HG03045 (cell line): ENCODE results near the gene RAB3B.
"Not testable (repeated sequence)": the region's sequence is repeated elsewhere in the genome, so short reads cannot be mapped to it uniquely, and the experiment has no call there.

ENCODE experiments used
- ATAC-seq: cut with Tn5 transposase; IDR thresholded peaks from one replicate; pipeline ENCODE4 v1.9.1; 2021; ENCODE audit warnings: mild to moderate bottlenecking, moderate library complexity; ENCODE audit not compliant: unreplicated experiment

Gene RAB3B

GRCh38 chr1:51990478-51990965 is at the start of gene RAB3B:
Gene RAB3B (minus strand): TSS chr1:51990700. CDS start chr1:51977117, 13,583 bp downstream.
- no peak for ATAC-seq

- no peak for ATAC-seq
Measured at GRCh38 chr1:52037909-52038308, 47.4 kb upstream of the RAB3B start.

GRCh38 chr1:52037402-52037814 is 46.9 kb upstream of the RAB3B start:
- no peak for ATAC-seq

- no peak for ATAC-seq
Measured at GRCh38 chr1:52034050-52034384, 43.5 kb upstream of the RAB3B start.

- ATAC-seq: peak; percentile 90
Measured at GRCh38 chr1:52033190-52034049, 42.9 kb upstream of the RAB3B start, which contains the start of gene KTI12. Gene KTI12 (minus strand): TSS chr1:52033810. CDS start chr1:52033761, 49 bp downstream.

- no peak for ATAC-seq
Measured at GRCh38 chr1:52032785-52033131, 42.3 kb upstream of the RAB3B start.

- ATAC-seq: no peak
Measured at GRCh38 chr1:52032124-52032784, 41.8 kb upstream of the RAB3B start.

- ATAC-seq: not testable (repeated sequence)
Measured at GRCh38 chr1:52028839-52029238, 38.3 kb upstream of the RAB3B start.

GRCh38 chr1:52028328-52028727 is 37.8 kb upstream of the RAB3B start:
- no peak for ATAC-seq

- ATAC-seq: no peak
Measured at GRCh38 chr1:52026278-52026677, 35.8 kb upstream of the RAB3B start.

GRCh38 chr1:52022133-52022532 is 31.6 kb upstream of the RAB3B start:
- ATAC-seq: no peak

GRCh38 chr1:52008071-52008809 is 17.7 kb upstream of the RAB3B start:
- ATAC-seq: no peak

GRCh38 chr1:52007215-52008002 is 16.9 kb upstream of the RAB3B start:
- no peak for ATAC-seq

GRCh38 chr1:52006081-52006553 is 15.6 kb upstream of the RAB3B start:
- ATAC-seq: not testable (repeated sequence)

GRCh38 chr1:52005548-52005947 is 15.0 kb upstream of the RAB3B start:
- not testable (repeated sequence) for ATAC-seq

- ATAC-seq: no peak
Measured at GRCh38 chr1:52003877-52004276, 13.4 kb upstream of the RAB3B start.

- peak; percentile 75 for ATAC-seq
Measured at GRCh38 chr1:52002038-52002917, 11.8 kb upstream of the RAB3B start.

GRCh38 chr1:51998701-51999100 is 8.2 kb upstream of the RAB3B start:
- ATAC-seq: no peak

- ATAC-seq: no peak
Measured at GRCh38 chr1:51997974-51998382, 7.5 kb upstream of the RAB3B start.
